ENCODE measurements around the gene TMEM238.

Gene TMEM238

DNA sequence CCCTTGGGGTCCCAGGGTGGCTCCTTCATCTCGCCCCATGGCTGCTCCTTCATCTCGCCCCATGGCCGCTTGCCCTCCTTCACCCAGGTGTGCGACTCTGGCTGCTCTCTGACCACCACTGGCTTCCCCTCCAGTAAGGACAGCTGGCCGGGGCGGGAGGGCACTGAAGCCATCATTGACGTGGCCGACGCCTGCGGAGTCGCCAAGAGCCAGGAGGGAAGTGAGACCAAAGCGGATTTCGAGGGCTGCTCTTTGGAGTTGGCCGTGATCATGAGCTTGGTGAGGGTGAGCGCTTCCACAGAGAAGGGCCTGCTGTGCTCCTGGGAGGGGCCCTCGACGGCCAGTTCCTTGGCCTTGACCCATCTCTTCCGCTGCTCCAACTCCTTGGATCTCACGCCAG is 25.6 kb downstream of the TMEM238 start:
- DNase-seq (ENCODE audit: low read depth, low spot score) = no peak

DNA sequence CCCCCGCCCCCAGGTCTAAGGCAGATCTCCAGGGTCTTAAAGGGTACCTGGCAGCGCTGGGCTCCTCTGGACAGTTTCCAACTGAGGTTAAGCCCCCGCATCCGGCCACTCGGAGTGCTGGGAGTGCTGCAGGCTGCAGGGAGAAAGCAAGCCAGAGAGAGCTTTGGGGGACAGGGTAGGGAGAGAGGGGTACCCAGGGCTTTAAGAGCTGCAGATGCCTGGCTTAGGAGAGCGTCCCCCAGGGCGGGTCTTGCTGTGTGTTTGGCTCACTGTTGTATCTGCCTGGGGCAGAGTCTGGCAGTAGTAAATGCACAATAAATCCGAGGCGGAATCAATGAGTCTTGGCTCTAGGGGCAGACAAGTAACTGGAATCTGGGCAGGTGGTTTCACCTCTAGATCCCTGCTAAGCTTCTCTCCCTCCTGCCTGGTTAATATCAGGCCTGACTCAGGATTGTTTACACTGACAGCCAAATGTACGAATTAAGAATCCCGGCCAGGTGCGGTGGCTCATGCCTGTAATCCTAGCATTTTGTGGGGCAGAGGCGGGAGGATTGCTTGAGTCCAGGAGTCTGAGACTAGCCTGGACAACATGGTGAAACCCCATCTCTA is 28.8 kb downstream of the TMEM238 start:
- DNase-seq (ENCODE audit: low read depth, low spot score) = no peak

GRCh38 chr19:55354698-55355212 is 29.3 kb downstream of the TMEM238 start, which contains the start of gene COX6B2:
Gene COX6B2 (minus strand): TSS chr19:55354719. CDS start chr19:55354521, 198 bp downstream.
- no peak for DNase-seq (ENCODE audit: low read depth, low spot score)

DNA sequence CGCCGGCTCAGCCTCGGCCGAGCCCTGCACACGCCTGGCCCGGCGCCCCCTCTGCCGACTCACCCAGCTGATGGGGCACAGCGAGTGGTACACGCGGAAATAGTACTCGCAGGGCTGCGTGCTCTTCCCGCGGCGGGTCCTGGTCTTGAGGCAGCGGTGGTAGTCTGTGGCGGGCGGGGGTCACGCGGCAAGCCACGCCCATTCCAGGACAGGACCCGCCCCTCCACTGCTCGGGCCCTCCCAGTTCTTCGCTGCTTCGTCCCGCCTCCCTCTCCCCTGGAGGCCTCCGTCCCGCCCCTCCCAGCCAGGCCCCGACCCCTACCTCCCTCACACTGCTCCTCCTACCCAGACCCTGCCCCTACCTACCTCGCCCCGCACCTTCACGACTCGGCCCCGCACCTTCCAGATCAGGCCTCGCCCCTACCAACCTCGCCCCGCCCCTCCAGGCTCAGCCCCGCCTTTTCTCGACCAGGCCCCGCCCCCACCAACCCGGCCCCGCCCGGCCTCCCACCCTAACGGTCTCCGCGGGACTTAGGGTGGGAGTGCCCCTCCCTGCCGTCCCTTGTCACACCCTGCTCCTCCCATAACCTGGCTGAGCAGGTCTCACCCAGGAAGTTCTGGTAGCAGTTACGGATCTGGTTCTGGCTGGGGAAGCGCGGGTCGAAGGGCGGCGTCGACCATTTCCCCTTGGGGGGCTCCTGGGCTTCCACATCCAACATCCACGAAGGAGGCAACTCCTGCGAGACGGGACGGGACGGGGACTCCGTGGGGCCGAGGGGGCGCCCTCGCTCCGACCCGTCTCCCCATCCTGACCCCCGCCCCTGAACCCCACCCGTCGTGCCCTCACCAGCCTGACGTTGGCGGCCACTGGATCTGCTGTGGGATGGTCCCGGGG is 30.0 kb downstream of the TMEM238 start:
- DNase-seq (ENCODE audit: low read depth, low spot score) = no peak

GRCh38 chr19:55353356-55353802 is 30.7 kb downstream of the TMEM238 start:
- DNase-seq (ENCODE audit: low read depth, low spot score) = no peak

GRCh38 chr19:55352549-55353145 is 31.4 kb downstream of the TMEM238 start:
- DNase-seq (ENCODE audit: low read depth, low spot score) = no peak

GRCh38 chr19:55352040-55352439 is 32.1 kb downstream of the TMEM238 start:
- DNase-seq (ENCODE audit: low read depth, low spot score) = no peak

GRCh38 chr19:55350620-55351315 is 33.3 kb downstream of the TMEM238 start:
- no peak for DNase-seq (ENCODE audit: low read depth, low spot score)

- DNase-seq (ENCODE audit: low read depth, low spot score) = no peak
Observed at GRCh38 chr19:55348317-55349034, 35.6 kb downstream of the TMEM238 start.

GRCh38 chr19:55347442-55348009 is 36.6 kb downstream of the TMEM238 start:
- DNase-seq (ENCODE audit: low read depth, low spot score) = no peak

GRCh38 chr19:55346725-55347441 is 37.2 kb downstream of the TMEM238 start:
- no peak for DNase-seq (ENCODE audit: low read depth, low spot score)

DNA sequence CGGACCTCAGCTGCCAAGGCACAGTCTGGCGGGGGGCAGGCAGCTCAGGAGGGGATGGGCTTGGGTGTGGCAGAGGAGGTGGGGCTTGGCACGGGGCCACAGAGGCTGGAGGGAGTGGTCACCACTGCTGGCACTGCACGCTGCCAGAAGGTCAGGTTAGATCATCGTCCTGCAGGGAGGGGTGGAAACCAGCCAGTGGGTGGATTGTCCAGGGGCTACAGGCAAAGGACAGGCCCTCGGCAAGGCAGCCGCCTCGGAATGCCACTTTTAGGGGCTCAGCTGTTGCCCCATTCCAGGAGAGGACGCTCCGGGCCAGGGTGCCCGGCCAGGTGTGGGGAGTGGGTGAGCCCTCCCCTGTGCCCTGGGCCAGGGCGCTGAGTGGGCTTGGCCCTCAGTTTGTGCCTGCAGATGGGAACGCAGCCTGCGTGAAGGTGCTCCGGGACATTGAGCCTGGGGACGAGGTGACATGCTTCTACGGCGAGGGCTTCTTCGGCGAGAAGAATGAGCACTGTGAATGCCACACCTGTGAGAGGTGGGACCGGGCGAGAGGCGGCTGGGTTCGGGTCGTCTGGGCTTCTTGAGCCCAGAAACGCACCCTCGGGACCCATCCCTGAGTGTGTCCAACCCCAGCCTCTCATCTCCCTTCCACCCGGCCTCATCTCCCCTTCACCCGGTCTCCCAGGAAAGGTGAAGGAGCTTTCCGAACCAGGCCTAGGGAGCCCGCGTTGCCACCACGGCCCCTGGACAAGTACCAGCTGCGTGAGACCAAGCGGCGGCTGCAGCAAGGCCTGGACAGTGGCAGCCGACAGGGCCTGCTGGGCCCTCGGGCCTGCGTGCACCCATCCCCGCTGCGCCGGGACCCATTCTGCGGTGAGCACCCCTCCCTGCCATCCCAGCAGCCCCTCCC is 38.0 kb downstream of the TMEM238 start:
- DNase-seq (ENCODE audit: low read depth, low spot score) = no peak

DNA sequence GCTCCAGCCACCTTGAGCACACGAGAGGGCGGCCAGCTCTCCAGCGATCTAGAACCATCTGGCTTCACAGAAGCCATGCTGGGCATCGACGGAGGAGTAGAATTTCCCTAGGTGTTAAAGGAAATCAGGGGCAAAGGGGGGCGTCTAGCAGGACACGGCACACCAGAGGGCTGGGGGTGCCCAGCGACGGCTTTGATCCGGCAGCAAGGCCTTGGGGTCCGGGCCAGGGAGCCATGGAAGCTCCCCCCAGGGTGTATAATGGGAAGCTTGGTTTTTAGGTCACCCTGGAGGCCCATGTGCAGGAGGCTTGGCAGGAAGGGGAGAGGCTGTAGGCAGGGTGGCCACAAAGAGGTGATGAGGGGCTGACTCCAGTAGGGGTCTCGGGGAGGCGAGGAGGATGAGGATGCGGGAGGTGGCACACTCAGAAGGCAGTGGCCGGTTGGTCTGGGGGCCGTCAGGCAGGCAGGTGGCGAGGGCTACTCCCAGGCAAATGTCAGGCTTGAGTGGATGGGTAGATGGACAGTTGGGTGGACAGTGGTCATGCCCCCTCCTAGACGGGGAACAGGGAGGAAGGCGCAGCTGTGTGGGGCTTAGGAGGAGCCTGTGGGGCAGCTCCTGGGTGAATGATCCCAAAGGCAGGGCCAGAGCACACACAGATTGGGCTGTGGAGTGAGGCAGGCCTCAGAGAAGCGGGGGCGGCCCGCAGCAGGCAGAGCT is 38.8 kb downstream of the TMEM238 start:
- DNase-seq (ENCODE audit: low read depth, low spot score) = no peak

- no peak for DNase-seq (ENCODE audit: low read depth, low spot score)
Observed at GRCh38 chr19:55344444-55344843, 39.6 kb downstream of the TMEM238 start.

DNA sequence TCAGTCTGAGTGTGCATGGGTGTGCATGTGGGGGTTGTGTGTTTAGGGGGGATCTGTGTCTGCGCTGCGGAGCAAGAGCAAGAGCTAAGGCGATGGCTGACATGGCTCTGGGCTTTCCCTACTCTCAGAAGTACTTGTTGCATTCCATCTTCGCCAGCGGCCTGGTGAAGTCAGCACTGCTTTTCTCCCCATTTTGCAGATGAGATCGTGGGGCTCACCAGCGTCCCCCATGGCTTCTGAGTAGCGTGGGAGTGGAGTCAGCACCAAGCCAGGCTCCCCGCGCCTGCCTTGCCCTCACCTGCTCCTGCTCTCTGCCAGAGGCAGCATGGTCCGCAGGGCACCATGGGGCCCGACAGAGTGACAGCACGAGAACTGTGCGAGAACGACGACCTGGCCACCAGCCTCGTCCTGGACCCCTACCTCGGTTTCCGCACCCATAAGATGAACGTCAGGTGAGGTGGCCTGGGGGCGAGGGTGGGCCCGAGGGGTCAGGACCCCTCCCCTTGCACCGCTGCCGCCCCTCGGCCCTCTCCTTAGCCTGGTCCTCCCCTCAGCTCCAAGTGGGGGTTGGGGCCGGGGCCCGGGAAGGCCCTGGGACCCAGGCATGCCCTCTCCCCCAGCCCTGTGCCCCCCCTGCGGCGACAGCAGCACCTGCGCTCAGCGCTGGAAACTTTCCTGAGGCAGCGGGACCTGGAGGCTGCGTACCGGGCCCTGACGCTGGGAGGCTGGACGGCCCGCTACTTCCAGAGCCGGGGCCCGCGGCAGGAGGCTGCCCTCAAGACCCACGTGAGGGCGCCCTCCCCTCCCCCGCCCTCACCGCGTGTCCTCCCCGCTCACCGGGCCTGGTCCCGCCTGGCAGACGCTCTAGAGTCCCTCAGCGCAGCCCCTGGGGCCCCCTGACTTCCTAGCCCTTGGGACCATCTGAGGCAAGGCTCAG is 42.2 kb downstream of the TMEM238 start:
- no peak for DNase-seq (ENCODE audit: low read depth, low spot score)

GRCh38 chr19:55341171-55341588 is 42.9 kb downstream of the TMEM238 start:
- no peak for DNase-seq (ENCODE audit: low read depth, low spot score)

DNA sequence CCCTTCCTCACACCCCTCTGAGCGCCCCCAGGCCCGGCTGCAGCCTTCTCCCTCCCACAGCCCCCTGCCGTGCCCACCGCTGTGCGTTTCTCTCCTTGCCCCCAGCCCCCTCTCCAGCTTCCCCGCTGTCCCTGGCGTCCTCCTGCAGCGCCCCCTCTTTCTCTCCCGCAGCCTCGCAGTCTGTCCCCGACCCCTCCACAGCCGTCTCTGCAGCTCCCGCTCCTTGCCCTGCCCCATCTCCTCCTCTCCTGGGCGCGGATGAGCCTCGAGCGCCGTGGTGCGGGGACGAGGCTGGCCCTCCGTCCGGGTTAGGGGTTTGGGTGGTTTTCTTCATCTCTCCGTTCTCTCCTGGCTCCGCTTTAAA is 43.3 kb downstream of the TMEM238 start:
- DNase-seq (ENCODE audit: low read depth, low spot score) = no peak
